ENCODE data around the gene VSX2.

VSX2 gene

GRCh38 chr14:74242021-74242779, 3.0 kb downstream of the VSX2 start:
- Histone ChIP-seq H3K36me3 (ENCODE audit: control insufficient read depth, insufficient read depth, low read length) (no peaks in the 10 kb centered on the region), H3K27me3 (replicated peaks; ENCODE audit: control insufficient read depth, insufficient read depth, low read length) (peaks cover 10% of the 10 kb centered on the region), H3K4me3 (replicated peaks; ENCODE audit: low read depth, low read length) (no peak overlapping the region)
- no peak for TF ChIP-seq CTCF (IDR thresholded peaks at IDR 0.05; ENCODE audit: insufficient read depth, low read length, poor library complexity, severe bottlenecking)
- no peak for DNase-seq (ENCODE audit: extremely low read depth, insufficient read length)

GRCh38 chr14:74242780-74243042, 3.5 kb downstream of the VSX2 start:
- no peak overlapping the region for H3K4me3 ChIP-seq (replicated peaks; ENCODE audit: low read depth, low read length)

GRCh38 chr14:74243051-74243450, 3.8 kb downstream of the VSX2 start:
- no peaks in the 10 kb centered on the region for H3K36me3 ChIP-seq (ENCODE audit: control insufficient read depth, insufficient read depth, low read length)
- no peak overlapping the region for H3K4me3 ChIP-seq (replicated peaks; ENCODE audit: low read depth, low read length)
- peaks cover 9% of the 10 kb centered on the region for H3K27me3 ChIP-seq (replicated peaks; ENCODE audit: control insufficient read depth, insufficient read depth, low read length)
- DNase-seq (ENCODE audit: extremely low read depth, insufficient read length) = no peak
- no peak for TF ChIP-seq CTCF (IDR thresholded peaks at IDR 0.05; ENCODE audit: insufficient read depth, low read length, poor library complexity, severe bottlenecking)

More at GRCh38 chr14:74242780-74243042, 3.5 kb downstream of the VSX2 start:
- peaks cover 10% of the 10 kb centered on the region for H3K27me3 ChIP-seq (replicated peaks; ENCODE audit: control insufficient read depth, insufficient read depth, low read length)
- no peak for DNase-seq (ENCODE audit: extremely low read depth, insufficient read length)
- TF ChIP-seq CTCF (IDR thresholded peaks at IDR 0.05; ENCODE audit: insufficient read depth, low read length, poor library complexity, severe bottlenecking) = no peak
- no peaks in the 10 kb centered on the region for H3K36me3 ChIP-seq (ENCODE audit: control insufficient read depth, insufficient read depth, low read length)

GRCh38 chr14:74244115-74244514, 4.9 kb downstream of the VSX2 start:
- no peaks in the 10 kb centered on the region for H3K36me3 ChIP-seq (ENCODE audit: control insufficient read depth, insufficient read depth, low read length)
- DNase-seq (ENCODE audit: extremely low read depth, insufficient read length) = no peak
- H3K27me3 ChIP-seq (replicated peaks; ENCODE audit: control insufficient read depth, insufficient read depth, low read length) = peaks cover 6% of the 10 kb centered on the region
- TF ChIP-seq CTCF (IDR thresholded peaks at IDR 0.05; ENCODE audit: insufficient read depth, low read length, poor library complexity, severe bottlenecking) = no peak
- H3K4me3 ChIP-seq (replicated peaks; ENCODE audit: low read depth, low read length) = no peak overlapping the region

GRCh38 chr14:74245292-74245691, 6.0 kb downstream of the VSX2 start:
- DNase-seq (ENCODE audit: extremely low read depth, insufficient read length) = no peak
- peaks cover 6% of the 10 kb centered on the region for H3K27me3 ChIP-seq (replicated peaks; ENCODE audit: control insufficient read depth, insufficient read depth, low read length)

More at GRCh38 chr14:74245292-74245691, 6.0 kb downstream of the VSX2 start:
- no peak for TF ChIP-seq CTCF (IDR thresholded peaks at IDR 0.05; ENCODE audit: insufficient read depth, low read length, poor library complexity, severe bottlenecking)
- H3K4me3 ChIP-seq (replicated peaks; ENCODE audit: low read depth, low read length) = no peak overlapping the region
- H3K36me3 ChIP-seq (ENCODE audit: control insufficient read depth, insufficient read depth, low read length) = no peaks in the 10 kb centered on the region
